ENCODE data around the gene BRD4. TPM values are rescaled to one million over a fixed set of nuclear protein-coding genes. Genes with fewer than 3 reads are reported as not detected.

Gene BRD4
- total and polyA plus RNA-seq, 2 donors (not counting 3 experiments of a cell fraction or from before 2014, with no cell fraction given) = 14.9 to 125 TPM

DNA sequence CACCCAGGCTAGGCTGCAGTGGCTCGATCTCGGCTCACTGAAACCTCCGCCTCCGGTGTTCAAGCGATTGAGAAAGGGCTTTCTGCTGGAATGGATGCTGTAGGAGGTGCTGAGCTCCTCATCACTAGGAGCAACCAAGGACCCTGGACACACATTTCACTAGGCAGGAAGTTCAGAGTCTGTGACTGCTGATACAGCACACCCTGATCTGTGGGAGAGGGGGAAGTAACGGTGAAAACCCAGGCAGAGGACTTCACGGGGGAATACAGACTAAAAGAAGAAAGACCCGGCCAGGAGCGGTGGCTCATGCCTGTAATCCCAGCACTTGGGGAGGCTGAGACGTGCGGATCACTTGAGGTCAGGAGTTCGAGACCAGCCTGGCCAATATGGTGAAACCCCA lies 119.6 kb downstream of the BRD4 start:
- TF ChIP-seq POLR2A (IDR thresholded peaks at IDR 0.05; ENCODE audit: low read depth, low read length) (no peak), MYC (IDR thresholded peaks at IDR 0.05; ENCODE audit: low read depth, low read length) (no peak), EZH2 (IDR thresholded peaks at IDR 0.05; ENCODE audit: borderline replicate concordance, low read depth, low read length, severe bottlenecking) (no peak), GATA2 (IDR thresholded peaks at IDR 0.05; ENCODE audit: insufficient read depth, insufficient read length, low read depth, low read length) (no peak), JUN (IDR thresholded peaks at IDR 0.05; ENCODE audit: borderline replicate concordance, insufficient read depth, insufficient read length, low read depth) (no peak), FOS (IDR thresholded peaks at IDR 0.05; ENCODE audit: borderline replicate concordance, insufficient read depth, low read length) (no peak), POLR2AphosphoS5 (IDR thresholded peaks at IDR 0.05; ENCODE audit: insufficient read depth, low read depth, low read length) (no peak)
- TF ChIP-seq, protein P1, sequence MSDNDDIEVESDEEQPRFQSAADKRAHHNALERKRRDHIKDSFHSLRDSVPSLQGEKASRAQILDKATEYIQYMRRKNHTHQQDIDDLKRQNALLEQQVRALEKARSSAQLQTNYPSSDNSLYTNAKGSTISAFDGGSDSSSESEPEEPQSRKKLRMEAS (IDR thresholded peaks at IDR 0.05; ENCODE audit: insufficient read depth, insufficient read length) = no peak
- TF ChIP-seq, protein P2, sequence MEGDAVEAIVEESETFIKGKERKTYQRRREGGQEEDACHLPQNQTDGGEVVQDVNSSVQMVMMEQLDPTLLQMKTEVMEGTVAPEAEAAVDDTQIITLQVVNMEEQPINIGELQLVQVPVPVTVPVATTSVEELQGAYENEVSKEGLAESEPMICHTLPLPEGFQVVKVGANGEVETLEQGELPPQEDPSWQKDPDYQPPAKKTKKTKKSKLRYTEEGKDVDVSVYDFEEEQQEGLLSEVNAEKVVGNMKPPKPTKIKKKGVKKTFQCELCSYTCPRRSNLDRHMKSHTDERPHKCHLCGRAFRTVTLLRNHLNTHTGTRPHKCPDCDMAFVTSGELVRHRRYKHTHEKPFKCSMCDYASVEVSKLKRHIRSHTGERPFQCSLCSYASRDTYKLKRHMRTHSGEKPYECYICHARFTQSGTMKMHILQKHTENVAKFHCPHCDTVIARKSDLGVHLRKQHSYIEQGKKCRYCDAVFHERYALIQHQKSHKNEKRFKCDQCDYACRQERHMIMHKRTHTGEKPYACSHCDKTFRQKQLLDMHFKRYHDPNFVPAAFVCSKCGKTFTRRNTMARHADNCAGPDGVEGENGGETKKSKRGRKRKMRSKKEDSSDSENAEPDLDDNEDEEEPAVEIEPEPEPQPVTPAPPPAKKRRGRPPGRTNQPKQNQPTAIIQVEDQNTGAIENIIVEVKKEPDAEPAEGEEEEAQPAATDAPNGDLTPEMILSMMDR (IDR thresholded peaks at IDR 0.05; ENCODE audit: extremely low read depth in 1 of 2, insufficient read depth in 1 of 2, low read depth in 1 of 2, low read length in 2 of 2) = no peak
- Histone ChIP-seq H3K27me3 (ENCODE audit: control insufficient read depth in 2 of 2, insufficient read depth in 2 of 2, low read length in 2 of 2) (no peaks in the 10 kb centered on the region), H4K20me1 (replicated peaks; ENCODE audit: control insufficient read depth, extremely low read depth, insufficient read depth, low read length) (no peaks in the 10 kb centered on the region), H3K9ac (replicated peaks; ENCODE audit: extremely low read depth, insufficient read depth, low read length) (no peak overlapping the region), H3K4me3 (replicated peaks in 1 of 3; ENCODE audit: insufficient read depth in 1 of 3, low read depth in 1 of 3, low read length in 3 of 3) (no peak overlapping the region), H3K9me1 (replicated peaks; ENCODE audit: control insufficient read depth, extremely low read depth, insufficient read depth, low read length) (no peaks in the 10 kb centered on the region), H3K4me1 (ENCODE audit: control insufficient read depth, extremely low read depth, insufficient read depth, low read length) (no peaks in the 10 kb centered on the region), H3K27ac (ENCODE audit: insufficient read depth, low read depth, low read length) (no peak overlapping the region), H2AFZ (ENCODE audit: low read depth, low read length) (no peak overlapping the region), H3K79me2 (ENCODE audit: control insufficient read depth, insufficient read depth, low read length) (no peaks in the 10 kb centered on the region), H3K4me2 (ENCODE audit: insufficient read depth, low read length) (no peak overlapping the region), H3K9me3 (replicated peaks; ENCODE audit: control insufficient read depth, insufficient read depth, low read length) (no peaks in the 10 kb centered on the region), H3K36me3 (ENCODE audit: control insufficient read depth in 2 of 2, extremely low read depth in 1 of 2, insufficient read depth in 2 of 2, low read length in 2 of 2) (no peaks in the 10 kb centered on the region)
- dilution Hi-C loops (cut with MboI; ENCODE audit: extremely low pct_ligation_motif_present, low sequenced_read_pairs) (no loop called here), intact Hi-C loops (cut with micrococcal nuclease) (no loop called here)
- POLR2A ChIA-PET = no interaction called here
- CTCF ChIA-PET = no interaction called here
- DNase-seq (ENCODE audit: low read depth, low spot score) = no peak
- FAIRE-seq = no peak
- no TSS peak for BruUV-seq (replicated peaks)
